T-helper 17 cell (primary cell): ENCODE data around the gene VDAC1. TPM values are rescaled to one million over a fixed set of nuclear protein-coding genes. Genes with fewer than 3 reads are reported as not detected.

Experiments
- ATAC-seq: fragments of 150-1000 bp; cut with Tn5 transposase; 2 replicates; pipeline ENCODE4 v1.10.0; 2021; ENCODE audit warnings: mild to moderate bottlenecking, moderate library complexity
- DNase-seq, 3 donors: peaks; one replicate each; pipeline versions ENCODE4 v3.0.0 to v3.0.0-alpha.2; 2020 to 2021
- H3K9me3 ChIP-seq: one replicate; pipeline ENCODE4 v1.7.0; 2013; ENCODE audit warnings: low read length, mild to moderate bottlenecking; ENCODE audit not compliant: control insufficient read depth, poor library complexity, severe bottlenecking
- H3K27ac Mint-ChIP-seq: one replicate; pipeline ENCODE4 v1.8.0; 2022; ENCODE audit warnings: mild to moderate bottlenecking, moderate library complexity, mixed read lengths
- H3K27me3 Mint-ChIP-seq: one replicate; pipeline ENCODE4 v1.8.0; 2022; ENCODE audit warnings: mixed read lengths
- H3K36me3 Mint-ChIP-seq: one replicate; pipeline ENCODE4 v1.8.0; 2022; ENCODE audit warnings: low read depth, mixed read lengths
- H3K4me1 Mint-ChIP-seq: one replicate; pipeline ENCODE4 v1.8.0; 2022; ENCODE audit warnings: mild to moderate bottlenecking, mixed read lengths
- H3K4me3 Mint-ChIP-seq: one replicate; pipeline ENCODE4 v1.8.0; 2022; ENCODE audit warnings: mild to moderate bottlenecking, moderate library complexity, mixed read lengths
- total RNA-seq, 4 donors: library from RNA in 2 of 4; stranded (reverse) in 2 of 4; gene quantifications; one replicate each; pipeline ENCODE4 v1.2.3 and lab custom pipeline; 2022 to 2026

The VDAC1 gene
- total RNA-seq, 2 donors from 2014 or later = 58.1 to 71.4 TPM

GRCh38 chr5:134018154-134018985 lies 13.6 kb upstream of the VDAC1 start:
- H3K27ac Mint-ChIP-seq = no peak overlapping the region
- ATAC-seq (no peak), DNase-seq (no peak)
- no peaks in the 10 kb centered on the region for H3K9me3 ChIP-seq
- H3K27me3 Mint-ChIP-seq = peaks cover 4% of the 10 kb centered on the region
- no peaks in the 10 kb centered on the region for H3K4me1 Mint-ChIP-seq
- H3K4me3 Mint-ChIP-seq = no peak overlapping the region
- no peaks in the 10 kb centered on the region for H3K36me3 Mint-ChIP-seq

- Mint-ChIP-seq H3K27ac (no peak overlapping the region), H3K4me3 (no peak overlapping the region), H3K27me3 (peaks cover 21% of the 10 kb centered on the region), H3K36me3 (peaks cover 2% of the 10 kb centered on the region), H3K4me1 (peaks cover 9% of the 10 kb centered on the region)
- no peaks in the 10 kb centered on the region for H3K9me3 ChIP-seq
- no peak for ATAC-seq
- no peak for DNase-seq
These were observed 3.5 kb upstream of the VDAC1 start for GRCh38 chr5:134008266-134008749.

- Mint-ChIP-seq H3K36me3 (peaks cover 2% of the 10 kb centered on the region), H3K4me3 (no peak overlapping the region), H3K27me3 (peaks cover 16% of the 10 kb centered on the region), H3K27ac (peak overlapping the region; percentile 9), H3K4me1 (peaks cover 14% of the 10 kb centered on the region)
- DNase-seq = no peak
- no peak for ATAC-seq
- no peaks in the 10 kb centered on the region for H3K9me3 ChIP-seq
These were observed 2.9 kb upstream of the VDAC1 start for GRCh38 chr5:134007581-134008265.

GRCh38 chr5:134006115-134006514 lies 1.3 kb upstream of the VDAC1 start:
- DNase-seq (no peak), ATAC-seq (no peak)
- Mint-ChIP-seq H3K27me3 (peaks cover 2% of the 10 kb centered on the region), H3K27ac (peak overlapping the region; percentile 95), H3K4me3 (peak overlapping the region; percentile 91), H3K36me3 (no peaks in the 10 kb centered on the region), H3K4me1 (peaks cover 26% of the 10 kb centered on the region)
- no peaks in the 10 kb centered on the region for H3K9me3 ChIP-seq

GRCh38 chr5:134005417-134006061 lies 764 bp upstream of the VDAC1 start:
- Mint-ChIP-seq H3K27me3 (no peaks in the 10 kb centered on the region), H3K4me1 (peaks cover 29% of the 10 kb centered on the region), H3K27ac (peak overlapping the region; percentile 95), H3K4me3 (peak overlapping the region; percentile 91), H3K36me3 (no peaks in the 10 kb centered on the region)
- H3K9me3 ChIP-seq = no peaks in the 10 kb centered on the region
- ATAC-seq (no peak), DNase-seq (no peak)

- no peaks in the 10 kb centered on the region for H3K36me3 Mint-ChIP-seq
These were observed 754 bp downstream of the VDAC1 start for GRCh38 chr5:134003817-134004625.

GRCh38 chr5:134003064-134003816 lies 1.5 kb downstream of the VDAC1 start:
- Mint-ChIP-seq H3K4me3 (peak overlapping the region; percentile 91), H3K27ac (peak overlapping the region; percentile 95), H3K27me3 (no peaks in the 10 kb centered on the region), H3K4me1 (peaks cover 41% of the 10 kb centered on the region), H3K36me3 (no peaks in the 10 kb centered on the region)
- ATAC-seq (no peak), DNase-seq (no peak)
- H3K9me3 ChIP-seq = no peaks in the 10 kb centered on the region

More at GRCh38 chr5:134003817-134004625, 754 bp downstream of the VDAC1 start:
- no peaks in the 10 kb centered on the region for H3K27me3 Mint-ChIP-seq
- peaks cover 38% of the 10 kb centered on the region for H3K4me1 Mint-ChIP-seq
- H3K4me3 Mint-ChIP-seq = peak overlapping the region; percentile 91
- H3K9me3 ChIP-seq = no peaks in the 10 kb centered on the region
- H3K27ac Mint-ChIP-seq = peak overlapping the region; percentile 95
- DNase-seq (peak in 2 of 3 donors; percentile 15 to 17), ATAC-seq (peak; percentile 6)

- H3K9me3 ChIP-seq = no peaks in the 10 kb centered on the region
- H3K27ac Mint-ChIP-seq = peak overlapping the region; percentile 95
- peak overlapping the region; percentile 59 for H3K4me3 Mint-ChIP-seq
- ATAC-seq (no peak), DNase-seq (no peak)
- no peaks in the 10 kb centered on the region for H3K27me3 Mint-ChIP-seq
- peaks cover 41% of the 10 kb centered on the region for H3K4me1 Mint-ChIP-seq
- no peaks in the 10 kb centered on the region for H3K36me3 Mint-ChIP-seq
These were observed 2.6 kb downstream of the VDAC1 start for GRCh38 chr5:134001938-134002731.

- Mint-ChIP-seq H3K4me3 (peak overlapping the region; percentile 31), H3K36me3 (no peaks in the 10 kb centered on the region), H3K4me1 (peaks cover 44% of the 10 kb centered on the region)
These were observed 3.9 kb downstream of the VDAC1 start for GRCh38 chr5:134000696-134001453.

GRCh38 chr5:134000091-134000511 lies 4.7 kb downstream of the VDAC1 start:
- no peak for DNase-seq
- peak overlapping the region; percentile 75 for H3K27ac Mint-ChIP-seq
- no peak overlapping the region for H3K4me3 Mint-ChIP-seq
- ATAC-seq = no peak
- no peaks in the 10 kb centered on the region for H3K27me3 Mint-ChIP-seq
- H3K9me3 ChIP-seq = no peaks in the 10 kb centered on the region
- peaks cover 42% of the 10 kb centered on the region for H3K4me1 Mint-ChIP-seq
- no peaks in the 10 kb centered on the region for H3K36me3 Mint-ChIP-seq

More at GRCh38 chr5:134000696-134001453, 3.9 kb downstream of the VDAC1 start:
- no peak for DNase-seq
- H3K27me3 Mint-ChIP-seq = no peaks in the 10 kb centered on the region
- no peaks in the 10 kb centered on the region for H3K9me3 ChIP-seq
- ATAC-seq = no peak
- peak overlapping the region; percentile 95 for H3K27ac Mint-ChIP-seq

- ATAC-seq (no peak), DNase-seq (no peak)
- Mint-ChIP-seq H3K36me3 (no peaks in the 10 kb centered on the region), H3K27me3 (no peaks in the 10 kb centered on the region), H3K27ac (peak overlapping the region; percentile 75), H3K4me1 (peaks cover 51% of the 10 kb centered on the region), H3K4me3 (no peak overlapping the region)
- H3K9me3 ChIP-seq = no peaks in the 10 kb centered on the region
These were observed 6.0 kb downstream of the VDAC1 start for GRCh38 chr5:133998807-133999206.
